Stimulated activated memory B cell treated with anti-CD40 and anti-IgM and Interleukin-4, amounts not matched to agents 10 μg/mL and 1 μg/mL and 100 μg/mL, for 72 hours (primary cell): Measurements from ENCODE around the gene PSMC1.

Experiments used
- ATAC-seq: fragments of 150-1000 bp; cut with Tn5 transposase; 2 replicates; pipeline ENCODE4 v1.10.0; 2021
- H3K27ac Mint-ChIP-seq: one replicate; pipeline ENCODE4 v1.8.0; 2022; ENCODE audit warnings: mild to moderate bottlenecking, mixed read lengths
- H3K27me3 Mint-ChIP-seq: one replicate; pipeline ENCODE4 v1.8.0; 2022; ENCODE audit warnings: mixed read lengths
- H3K36me3 Mint-ChIP-seq: one replicate; pipeline ENCODE4 v1.8.0; 2022; ENCODE audit warnings: mixed read lengths
- H3K4me1 Mint-ChIP-seq: one replicate; pipeline ENCODE4 v1.8.0; 2022; ENCODE audit warnings: mixed read lengths
- H3K4me3 Mint-ChIP-seq: one replicate; pipeline ENCODE4 v1.8.0; 2022; ENCODE audit warnings: mild to moderate bottlenecking, moderate library complexity, mixed read lengths
- H3K9me3 Mint-ChIP-seq: one replicate; pipeline ENCODE4 v1.8.0; 2022; ENCODE audit warnings: mixed read lengths

Gene PSMC1

DNA sequence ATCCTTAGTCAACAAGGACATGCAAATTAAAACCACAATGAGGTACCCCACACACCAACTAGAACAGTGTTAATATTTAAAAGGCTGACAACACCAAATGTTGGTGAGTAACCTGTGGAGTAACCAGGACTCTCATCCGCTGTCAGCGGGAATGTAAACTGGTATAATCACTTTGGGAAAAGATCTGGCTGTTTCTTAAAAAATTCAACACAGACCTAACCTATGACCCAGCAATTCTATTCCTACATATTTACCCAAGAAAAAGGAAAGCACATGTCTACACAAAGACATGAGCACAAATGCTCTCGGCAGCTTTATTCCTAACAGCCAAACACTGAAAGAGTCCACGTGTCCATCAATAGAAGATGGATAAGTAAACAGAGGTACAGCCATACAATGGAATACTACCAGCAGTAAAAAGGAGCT lies 48.8 kb downstream of the PSMC1 start:
- H3K36me3 Mint-ChIP-seq, result peaks cover 68% of the 10 kb centered on the region
- no peaks in the 10 kb centered on the region for H3K27me3 Mint-ChIP-seq
- no peak overlapping the region for H3K27ac Mint-ChIP-seq

GRCh38 chr14:90308561-90308960 lies 52.2 kb downstream of the PSMC1 start:
- H3K36me3 Mint-ChIP-seq, result peaks cover 77% of the 10 kb centered on the region
- no peaks in the 10 kb centered on the region for H3K4me1 Mint-ChIP-seq
- H3K27ac Mint-ChIP-seq, result no peak overlapping the region

More for the DNA sequence above, 48.8 kb downstream of the PSMC1 start:
- H3K9me3 Mint-ChIP-seq, result no peaks in the 10 kb centered on the region
- H3K4me3 Mint-ChIP-seq, result no peak overlapping the region
- ATAC-seq, result no peak
- peaks cover 10% of the 10 kb centered on the region for H3K4me1 Mint-ChIP-seq

DNA sequence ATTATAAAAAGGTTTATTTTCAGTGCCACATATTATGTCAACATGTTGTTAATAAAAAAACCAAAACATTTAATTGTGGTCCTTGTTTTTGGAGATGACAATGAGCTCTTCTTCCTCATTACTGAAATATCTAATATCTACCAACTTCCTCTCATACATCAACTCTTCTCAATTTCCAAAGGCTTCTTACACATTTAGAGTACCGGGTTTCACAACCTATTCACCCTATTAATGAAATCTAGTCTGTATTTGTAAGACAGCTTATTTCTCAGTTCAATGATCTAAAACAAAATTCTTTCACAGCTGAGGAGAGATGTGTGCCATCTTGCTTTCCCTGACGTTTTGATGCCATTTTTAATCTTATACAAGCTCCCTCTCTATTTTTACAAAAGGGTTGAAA lies 60.9 kb downstream of the PSMC1 start:
- ATAC-seq, result no peak
- peaks cover 57% of the 10 kb centered on the region for H3K36me3 Mint-ChIP-seq
- H3K4me1 Mint-ChIP-seq, result peaks cover 13% of the 10 kb centered on the region
- no peaks in the 10 kb centered on the region for H3K27me3 Mint-ChIP-seq
- H3K9me3 Mint-ChIP-seq, result no peaks in the 10 kb centered on the region
- H3K27ac Mint-ChIP-seq, result no peak overlapping the region
- no peak overlapping the region for H3K4me3 Mint-ChIP-seq

More at GRCh38 chr14:90308561-90308960, 52.2 kb downstream of the PSMC1 start:
- no peak overlapping the region for H3K4me3 Mint-ChIP-seq
- no peaks in the 10 kb centered on the region for H3K27me3 Mint-ChIP-seq
- no peaks in the 10 kb centered on the region for H3K9me3 Mint-ChIP-seq
- no peak for ATAC-seq

GRCh38 chr14:90318016-90318415 lies 61.7 kb downstream of the PSMC1 start:
- H3K9me3 Mint-ChIP-seq, result no peaks in the 10 kb centered on the region
- H3K27ac Mint-ChIP-seq, result no peak overlapping the region

GRCh38 chr14:90319173-90319572 lies 62.8 kb downstream of the PSMC1 start:
- no peaks in the 10 kb centered on the region for H3K9me3 Mint-ChIP-seq
- peaks cover 48% of the 10 kb centered on the region for H3K36me3 Mint-ChIP-seq
- ATAC-seq, result no peak
- peaks cover 18% of the 10 kb centered on the region for H3K4me1 Mint-ChIP-seq
- no peaks in the 10 kb centered on the region for H3K27me3 Mint-ChIP-seq
- H3K27ac Mint-ChIP-seq, result no peak overlapping the region
- no peak overlapping the region for H3K4me3 Mint-ChIP-seq

More at GRCh38 chr14:90318016-90318415, 61.7 kb downstream of the PSMC1 start:
- H3K27me3 Mint-ChIP-seq, result no peaks in the 10 kb centered on the region
- H3K4me3 Mint-ChIP-seq, result no peak overlapping the region
- peaks cover 54% of the 10 kb centered on the region for H3K36me3 Mint-ChIP-seq
- peaks cover 13% of the 10 kb centered on the region for H3K4me1 Mint-ChIP-seq
- no peak for ATAC-seq

DNA sequence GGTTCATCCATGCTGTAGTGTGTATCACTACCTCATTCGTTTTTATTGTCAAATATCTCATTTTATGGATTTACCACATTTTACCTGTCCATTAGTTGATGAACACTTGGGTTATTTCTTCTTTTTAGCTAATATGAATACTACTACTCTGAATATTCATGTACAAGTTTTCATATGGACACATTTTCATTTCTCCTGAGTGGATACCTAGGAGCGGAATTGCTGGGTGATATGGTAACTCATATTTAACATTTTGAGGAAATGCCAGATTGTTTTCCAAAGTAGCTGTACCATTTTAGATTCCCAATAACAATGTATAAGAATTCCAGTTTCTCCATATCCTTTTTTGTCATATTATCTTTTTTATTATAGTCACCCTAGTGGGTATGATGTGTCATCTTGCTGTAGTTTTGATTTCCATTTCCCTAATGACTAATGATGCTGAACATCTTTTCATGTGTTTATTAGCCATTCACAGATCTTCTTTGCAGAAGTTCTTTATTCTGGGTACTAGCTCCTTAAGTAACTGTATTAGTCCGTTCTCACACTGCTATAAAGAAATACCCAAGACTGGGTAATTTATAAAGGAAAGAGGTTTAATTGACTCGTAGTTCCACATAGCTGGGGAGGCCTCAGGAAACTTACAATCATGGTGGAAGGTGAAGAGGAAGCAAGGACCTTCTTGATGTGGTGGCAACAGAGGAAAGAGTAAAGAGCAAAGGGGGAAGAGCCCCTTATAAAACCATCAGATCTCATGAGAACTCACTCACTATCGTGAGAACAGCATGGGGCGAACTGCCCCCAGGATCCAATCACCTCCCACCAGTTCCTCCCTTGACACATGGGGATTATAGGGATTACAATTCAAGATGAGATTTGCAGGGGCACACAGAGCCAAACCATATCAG lies 63.5 kb downstream of the PSMC1 start:
- Mint-ChIP-seq H3K36me3 (peaks cover 53% of the 10 kb centered on the region), H3K9me3 (no peaks in the 10 kb centered on the region), H3K4me3 (no peak overlapping the region), H3K4me1 (peaks cover 19% of the 10 kb centered on the region), H3K27ac (no peak overlapping the region), H3K27me3 (no peaks in the 10 kb centered on the region)
- no peak for ATAC-seq

DNA sequence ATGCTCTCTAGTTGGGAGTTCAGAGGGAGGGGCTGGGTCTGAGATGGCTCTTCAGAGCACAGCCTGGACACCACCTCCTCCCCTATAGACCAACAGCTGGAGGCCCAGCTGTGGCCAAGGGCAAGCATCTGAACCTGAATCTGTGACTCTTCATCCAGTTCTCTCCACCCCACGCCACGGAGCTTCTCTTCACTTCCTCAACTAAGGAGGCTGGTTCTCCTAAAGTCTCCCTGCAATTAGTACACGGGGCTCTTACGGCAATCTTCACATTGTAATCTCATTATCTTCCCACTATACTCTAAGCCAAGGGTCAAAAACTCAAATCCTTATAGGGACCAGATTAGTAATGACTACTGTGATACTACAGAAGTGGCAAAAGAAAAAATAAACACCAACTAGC lies 65.5 kb downstream of the PSMC1 start:
- peaks cover 29% of the 10 kb centered on the region for H3K4me1 Mint-ChIP-seq
- no peaks in the 10 kb centered on the region for H3K9me3 Mint-ChIP-seq
- no peak for ATAC-seq
- no peaks in the 10 kb centered on the region for H3K27me3 Mint-ChIP-seq
- no peak overlapping the region for H3K27ac Mint-ChIP-seq
- peaks cover 49% of the 10 kb centered on the region for H3K36me3 Mint-ChIP-seq
- H3K4me3 Mint-ChIP-seq, result no peak overlapping the region
